Activated naive CD8-positive, alpha-beta T cell treated with anti-CD3 and anti-CD28 coated beads, Interleukin-2, amount 10 ng/mL, durations not matched to agents 7 days and 5 days (primary cell): ENCODE results near the gene NRG2. TPM values are rescaled to one million over a fixed set of nuclear protein-coding genes. Genes with fewer than 3 reads are reported as not detected.

Experiments
- ATAC-seq: fragments of 150-1000 bp; cut with Tn5 transposase; one replicate; pipeline ENCODE4 v1.10.0; 2021; ENCODE audit warnings: low read depth, moderate library complexity
- POLR2A ChIA-PET: fragments of 350-600 bp; sonication (Branson Sonifier 250); formaldehyde crosslinking; loops from one replicate; lab custom pipeline; 2021; ENCODE audit warnings: antibody characterized with exemption; lab: Charles Lee
- DNase-seq: peaks from one replicate; pipeline ENCODE4 v3.0.0; 2021
- H3K27ac Mint-ChIP-seq: one replicate; pipeline ENCODE4 v1.8.0; 2022; ENCODE audit warnings: mild to moderate bottlenecking, mixed read lengths
- H3K27me3 Mint-ChIP-seq: one replicate; pipeline ENCODE4 v1.8.0; 2022; ENCODE audit warnings: mild to moderate bottlenecking, moderate library complexity, mixed read lengths
- H3K36me3 Mint-ChIP-seq: one replicate; pipeline ENCODE4 v1.8.0; 2021; ENCODE audit warnings: mild to moderate bottlenecking, mixed read lengths
- H3K4me1 Mint-ChIP-seq: one replicate; pipeline ENCODE4 v1.8.0; 2021; ENCODE audit warnings: mixed read lengths
- H3K4me3 Mint-ChIP-seq: one replicate; pipeline ENCODE4 v1.8.0; 2022; ENCODE audit warnings: mild to moderate bottlenecking, moderate library complexity, mixed read lengths
- H3K9me3 Mint-ChIP-seq: one replicate; pipeline ENCODE4 v1.8.0; 2021; ENCODE audit warnings: mixed read lengths
- total RNA-seq, 2 experiments: library from RNA; stranded (reverse); gene quantifications; one replicate each; pipeline ENCODE4 v1.2.3, GENCODE V29; 2021

NRG2 gene
- total RNA-seq, 2 experiments from 2014 or later, result 0.08 TPM; not detected in 1

- Mint-ChIP-seq H3K36me3 (no peaks in the 10 kb centered on the region), H3K27me3 (peaks cover 3% of the 10 kb centered on the region), H3K27ac (no peak overlapping the region), H3K4me1 (no peaks in the 10 kb centered on the region), H3K4me3 (no peak overlapping the region), H3K9me3 (peaks cover 3% of the 10 kb centered on the region)
- peak; percentile 5 for DNase-seq
- POLR2A ChIA-PET, result no interaction called here
- ATAC-seq, result no peak
Measured at GRCh38 chr5:139816566-139816965, 226.5 kb downstream of the NRG2 start.

- DNase-seq (no peak), ATAC-seq (no peak)
- H3K4me3 Mint-ChIP-seq, result no peak overlapping the region
- H3K9me3 Mint-ChIP-seq, result peaks cover 3% of the 10 kb centered on the region
- POLR2A ChIA-PET, result no interaction called here
- H3K27ac Mint-ChIP-seq, result no peak overlapping the region
- no peaks in the 10 kb centered on the region for H3K36me3 Mint-ChIP-seq
- no peaks in the 10 kb centered on the region for H3K4me1 Mint-ChIP-seq
- peaks cover 6% of the 10 kb centered on the region for H3K27me3 Mint-ChIP-seq
Measured at GRCh38 chr5:139814704-139815280, 228.3 kb downstream of the NRG2 start.

GRCh38 chr5:139814191-139814601 is 228.9 kb downstream of the NRG2 start:
- DNase-seq, result no peak
- no peak overlapping the region for H3K27ac Mint-ChIP-seq
- ATAC-seq, result no peak
- no peaks in the 10 kb centered on the region for H3K4me1 Mint-ChIP-seq
- H3K36me3 Mint-ChIP-seq, result no peaks in the 10 kb centered on the region
- no peak overlapping the region for H3K4me3 Mint-ChIP-seq
- peaks cover 6% of the 10 kb centered on the region for H3K27me3 Mint-ChIP-seq
- POLR2A ChIA-PET, result no interaction called here
- peaks cover 3% of the 10 kb centered on the region for H3K9me3 Mint-ChIP-seq

GRCh38 chr5:139812836-139813805 is 230.0 kb downstream of the NRG2 start:
- no peaks in the 10 kb centered on the region for H3K4me1 Mint-ChIP-seq
- ATAC-seq (no peak), DNase-seq (no peak)
- no peak overlapping the region for H3K4me3 Mint-ChIP-seq
- H3K27ac Mint-ChIP-seq, result no peak overlapping the region
- H3K36me3 Mint-ChIP-seq, result no peaks in the 10 kb centered on the region
- no peaks in the 10 kb centered on the region for H3K9me3 Mint-ChIP-seq
- H3K27me3 Mint-ChIP-seq, result peaks cover 6% of the 10 kb centered on the region
- POLR2A ChIA-PET, result no interaction called here

GRCh38 chr5:139812323-139812722 is 230.8 kb downstream of the NRG2 start:
- Mint-ChIP-seq H3K36me3 (no peaks in the 10 kb centered on the region), H3K9me3 (no peaks in the 10 kb centered on the region), H3K4me3 (no peak overlapping the region), H3K27me3 (peaks cover 6% of the 10 kb centered on the region), H3K27ac (no peak overlapping the region), H3K4me1 (no peaks in the 10 kb centered on the region)
- ATAC-seq, result no peak
- POLR2A ChIA-PET, result no interaction called here
- no peak for DNase-seq

- Mint-ChIP-seq H3K4me1 (no peaks in the 10 kb centered on the region), H3K27ac (no peak overlapping the region), H3K4me3 (no peak overlapping the region), H3K36me3 (no peaks in the 10 kb centered on the region), H3K27me3 (peaks cover 3% of the 10 kb centered on the region), H3K9me3 (no peaks in the 10 kb centered on the region)
- POLR2A ChIA-PET, result no interaction called here
- no peak for ATAC-seq
- DNase-seq, result no peak
Measured at GRCh38 chr5:139811274-139811607, 231.9 kb downstream of the NRG2 start.

GRCh38 chr5:139810341-139811273 is 232.5 kb downstream of the NRG2 start:
- Mint-ChIP-seq H3K4me3 (no peak overlapping the region), H3K9me3 (no peaks in the 10 kb centered on the region), H3K27ac (no peak overlapping the region), H3K4me1 (no peaks in the 10 kb centered on the region), H3K36me3 (no peaks in the 10 kb centered on the region), H3K27me3 (peaks cover 3% of the 10 kb centered on the region)
- POLR2A ChIA-PET, result no interaction called here
- DNase-seq (no peak), ATAC-seq (no peak)

- ATAC-seq (no peak), DNase-seq (no peak)
- H3K36me3 Mint-ChIP-seq, result no peaks in the 10 kb centered on the region
Measured at GRCh38 chr5:139809331-139809810, 233.7 kb downstream of the NRG2 start.

GRCh38 chr5:139808481-139809330 is 234.4 kb downstream of the NRG2 start:
- peak; percentile 81 for ATAC-seq
- POLR2A ChIA-PET, result no interaction called here
- no peaks in the 10 kb centered on the region for H3K4me1 Mint-ChIP-seq
- no peak overlapping the region for H3K27ac Mint-ChIP-seq
- no peaks in the 10 kb centered on the region for H3K9me3 Mint-ChIP-seq
- H3K4me3 Mint-ChIP-seq, result no peak overlapping the region
- peaks cover 3% of the 10 kb centered on the region for H3K27me3 Mint-ChIP-seq
- no peaks in the 10 kb centered on the region for H3K36me3 Mint-ChIP-seq
- peak; percentile 77 for DNase-seq

More at GRCh38 chr5:139809331-139809810, 233.7 kb downstream of the NRG2 start:
- Mint-ChIP-seq H3K9me3 (no peaks in the 10 kb centered on the region), H3K4me1 (no peaks in the 10 kb centered on the region), H3K27ac (no peak overlapping the region), H3K27me3 (peaks cover 3% of the 10 kb centered on the region), H3K4me3 (no peak overlapping the region)
- POLR2A ChIA-PET, result no interaction called here

- H3K9me3 Mint-ChIP-seq, result no peaks in the 10 kb centered on the region
- no peaks in the 10 kb centered on the region for H3K36me3 Mint-ChIP-seq
- H3K4me1 Mint-ChIP-seq, result no peaks in the 10 kb centered on the region
- POLR2A ChIA-PET, result no interaction called here
- no peak overlapping the region for H3K4me3 Mint-ChIP-seq
- peaks cover 3% of the 10 kb centered on the region for H3K27me3 Mint-ChIP-seq
- DNase-seq (no peak), ATAC-seq (no peak)
- H3K27ac Mint-ChIP-seq, result no peak overlapping the region
Measured at GRCh38 chr5:139807647-139808030, 235.5 kb downstream of the NRG2 start.

GRCh38 chr5:139806726-139807646 is 236.1 kb downstream of the NRG2 start:
- POLR2A ChIA-PET, result no interaction called here

GRCh38 chr5:139806111-139806510 is 237.0 kb downstream of the NRG2 start:
- ATAC-seq (no peak), DNase-seq (no peak)
- Mint-ChIP-seq H3K9me3 (no peaks in the 10 kb centered on the region), H3K27ac (no peak overlapping the region), H3K4me1 (no peaks in the 10 kb centered on the region), H3K4me3 (no peak overlapping the region), H3K36me3 (no peaks in the 10 kb centered on the region), H3K27me3 (peaks cover 10% of the 10 kb centered on the region)
- POLR2A ChIA-PET, result no interaction called here

More at GRCh38 chr5:139806726-139807646, 236.1 kb downstream of the NRG2 start:
- ATAC-seq (no peak), DNase-seq (no peak)
- Mint-ChIP-seq H3K4me1 (no peaks in the 10 kb centered on the region), H3K27ac (no peak overlapping the region), H3K4me3 (no peak overlapping the region), H3K9me3 (no peaks in the 10 kb centered on the region), H3K36me3 (no peaks in the 10 kb centered on the region), H3K27me3 (peaks cover 4% of the 10 kb centered on the region)
